HEK293T (cell line): Measurements from ENCODE around the gene KCNQ1.

Experiments
- ARNT ChIP-seq: fragments of 450-650 bp; IDR thresholded peaks from 2 replicates; pipeline ENCODE4 v1.6.1; 2017; ENCODE audit warnings: mild to moderate bottlenecking
- BHLHE40 ChIP-seq: fragments of 450-650 bp; IDR thresholded peaks from 2 replicates; pipeline ENCODE4 v1.6.1; 2016; ENCODE audit warnings: mild to moderate bottlenecking, moderate library complexity, borderline replicate concordance
- CTBP1 ChIP-seq: fragments of 450-650 bp; IDR thresholded peaks from 2 replicates; pipeline ENCODE4 v1.6.1; 2016; ENCODE audit warnings: borderline replicate concordance
- FOXK2 ChIP-seq: fragments of 450-650 bp; IDR thresholded peaks from 2 replicates; pipeline ENCODE4 v1.6.1; 2016; ENCODE audit warnings: mild to moderate bottlenecking
- FOXM1 ChIP-seq: fragments of 450-650 bp; IDR thresholded peaks from 2 replicates; pipeline ENCODE4 v1.6.1; 2017; ENCODE audit warnings: mild to moderate bottlenecking, borderline replicate concordance
- L3MBTL2 ChIP-seq: fragments of 450-650 bp; conservative IDR thresholded peaks from 2 replicates; pipeline ENCODE4 v1.6.1; 2016; ENCODE audit warnings: mild to moderate bottlenecking
- SP1 ChIP-seq: fragments of 450-650 bp; IDR thresholded peaks from 2 replicates; pipeline ENCODE4 v1.6.1; 2017
- SUZ12 ChIP-seq: fragments of 450-650 bp; IDR thresholded peaks from 2 replicates; pipeline ENCODE4 v1.6.1; 2016; ENCODE audit warnings: mild to moderate bottlenecking
- TARDBP ChIP-seq: fragments of 450-650 bp; IDR thresholded peaks from 2 replicates; pipeline ENCODE4 v1.6.1; 2016
- TF ChIP-seq, protein P1 (sequence below): fragments of 450-650 bp; IDR thresholded peaks from 2 replicates; pipeline ENCODE4 v1.6.1; 2016

DNA sequence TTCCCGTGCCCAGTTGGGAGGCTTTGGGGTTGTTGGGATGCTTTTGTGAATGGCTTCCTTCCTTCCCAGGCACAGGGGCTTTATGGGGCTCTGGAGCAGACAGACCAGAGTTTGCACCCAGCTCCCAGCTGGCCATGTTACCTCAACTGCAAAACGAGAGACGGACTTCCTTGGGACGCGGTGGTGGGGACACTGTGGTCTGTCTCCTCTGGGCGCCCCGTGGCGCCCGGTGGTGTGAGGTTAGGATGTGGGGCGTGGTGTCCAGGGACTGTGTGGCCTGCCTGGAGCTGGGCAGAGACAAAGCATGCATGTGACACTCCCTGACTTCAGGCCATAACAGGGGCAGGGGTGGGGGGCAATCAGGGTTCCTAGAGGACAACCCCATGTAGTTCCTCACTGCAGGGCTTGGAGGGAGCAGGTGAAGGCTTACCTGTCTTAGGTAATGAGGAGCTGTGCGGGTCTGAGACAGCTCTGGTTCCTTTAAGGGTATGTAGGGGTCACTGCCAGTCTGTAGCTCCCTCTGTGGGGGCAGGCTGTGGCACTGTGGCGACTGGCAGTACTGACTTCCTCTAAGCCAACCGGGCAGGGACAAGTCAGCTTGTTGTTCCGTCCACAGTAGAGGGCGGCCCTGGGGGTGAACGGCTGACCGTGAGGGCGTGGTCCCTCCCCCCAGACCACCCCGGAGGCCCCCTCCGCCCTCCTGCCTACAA lies 14.4 kb downstream of the KCNQ1 start:
- no peak for TF ChIP-seq SUZ12
- TF ChIP-seq SP1: no peak
- TF ChIP-seq FOXK2: no peak
- TF ChIP-seq FOXM1: no peak
- TF ChIP-seq, protein P1, sequence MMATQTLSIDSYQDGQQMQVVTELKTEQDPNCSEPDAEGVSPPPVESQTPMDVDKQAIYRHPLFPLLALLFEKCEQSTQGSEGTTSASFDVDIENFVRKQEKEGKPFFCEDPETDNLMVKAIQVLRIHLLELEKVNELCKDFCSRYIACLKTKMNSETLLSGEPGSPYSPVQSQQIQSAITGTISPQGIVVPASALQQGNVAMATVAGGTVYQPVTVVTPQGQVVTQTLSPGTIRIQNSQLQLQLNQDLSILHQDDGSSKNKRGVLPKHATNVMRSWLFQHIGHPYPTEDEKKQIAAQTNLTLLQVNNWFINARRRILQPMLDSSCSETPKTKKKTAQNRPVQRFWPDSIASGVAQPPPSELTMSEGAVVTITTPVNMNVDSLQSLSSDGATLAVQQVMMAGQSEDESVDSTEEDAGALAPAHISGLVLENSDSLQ: no peak
- no peak for TF ChIP-seq CTBP1
- TF ChIP-seq TARDBP: no peak
- TF ChIP-seq ARNT: no peak
- no peak for TF ChIP-seq L3MBTL2
- TF ChIP-seq BHLHE40: no peak
